DOHH2 (cell line): ENCODE measurements around the gene SARM1.

Experiments
- H3F3A ChIP-seq: fragments of 200-600 bp; sonication (generic), shearing (Covaris generic); 2 replicates; pipeline ENCODE4 v1.6.0; 2016; ENCODE audit warnings: antibody characterized with exemption, mild to moderate bottlenecking; ENCODE audit not compliant: control insufficient read depth, insufficient read depth
- H3K27ac ChIP-seq: fragments of 200-600 bp; sonication (generic); 2 replicates; pipeline ENCODE4 v1.5.1; 2014; ENCODE audit warnings: low read depth, mild to moderate bottlenecking, low read length, moderate library complexity
- H3K27me3 ChIP-seq: fragments of 200-600 bp; sonication (generic); 2 replicates; pipeline ENCODE4 v1.6.1; 2014; ENCODE audit warnings: mild to moderate bottlenecking, low read length, mixed read lengths; ENCODE audit not compliant: control insufficient read depth
- H3K36me3 ChIP-seq: fragments of 200-600 bp; sonication (generic); 2 replicates; pipeline ENCODE4 v1.6.1; 2014; ENCODE audit warnings: mild to moderate bottlenecking, low read length, moderate library complexity, mixed read lengths; ENCODE audit not compliant: control insufficient read depth
- H3K4me1 ChIP-seq: fragments of 200-600 bp; sonication (generic); 2 replicates; pipeline ENCODE4 v1.6.1; 2014; ENCODE audit warnings: mild to moderate bottlenecking, low read length, mixed read lengths; ENCODE audit not compliant: control insufficient read depth
- H3K4me2 ChIP-seq: fragments of 200-600 bp; sonication (generic); 2 replicates; pipeline ENCODE4 v1.6.0; 2014; ENCODE audit warnings: mild to moderate bottlenecking, low read length, moderate library complexity
- H3K4me3 ChIP-seq: fragments of 200-600 bp; sonication (generic); 2 replicates; pipeline ENCODE4 v1.5.1; 2014; ENCODE audit warnings: mild to moderate bottlenecking, low read length, mixed read lengths
- H3K79me2 ChIP-seq: fragments of 200-600 bp; sonication (generic); 2 replicates; pipeline ENCODE4 v1.6.1; 2014; ENCODE audit warnings: mild to moderate bottlenecking, low read length, mixed read lengths; ENCODE audit not compliant: control insufficient read depth
- H3K9me2 ChIP-seq: fragments of 200-600 bp; sonication (generic); replicated peaks from 2 replicates; pipeline ENCODE4 v1.6.1; 2014; ENCODE audit warnings: mild to moderate bottlenecking, low read length, mixed read lengths; ENCODE audit not compliant: control insufficient read depth
- H3K9me3 ChIP-seq: fragments of 200-600 bp; sonication (generic); 2 replicates; pipeline ENCODE4 v1.6.1; 2014; ENCODE audit warnings: antibody characterized with exemption, low read length, mixed read lengths; ENCODE audit not compliant: control insufficient read depth, insufficient read depth
- H4K20me1 ChIP-seq: fragments of 200-600 bp; sonication (generic); 2 replicates; pipeline ENCODE4 v1.6.0; 2014; ENCODE audit warnings: low read depth, mild to moderate bottlenecking, antibody characterized with exemption, low read length, moderate library complexity; ENCODE audit not compliant: control insufficient read depth, insufficient read depth
- CTCF ChIP-seq: fragments of 200-600 bp; sonication (generic); IDR thresholded peaks from one replicate; pipeline ENCODE4 v1.5.1; 2014; ENCODE audit warnings: antibody characterized with exemption, mild to moderate bottlenecking, low read depth, low read length; ENCODE audit not compliant: poor library complexity, severe bottlenecking
- EZH2phosphoT487 ChIP-seq: fragments of 200-600 bp; sonication (generic); IDR thresholded peaks from 2 replicates; pipeline ENCODE4 v1.6.1; 2017; ENCODE audit warnings: borderline replicate concordance, mild to moderate bottlenecking, antibody characterized with exemption, low read length, moderate library complexity, mixed read lengths

The SARM1 gene

GRCh38 chr17:28326114-28326513 lies 45.4 kb upstream of the SARM1 start:
- peaks cover 76% of the 10 kb centered on the region for H3K36me3 ChIP-seq
- TF ChIP-seq EZH2phosphoT487: no peak
- no peak for TF ChIP-seq CTCF

GRCh38 chr17:28327031-28327607 lies 44.4 kb upstream of the SARM1 start:
- TF ChIP-seq EZH2phosphoT487: no peak
- no peaks in the 10 kb centered on the region for H3K27me3 ChIP-seq
- H3K9me2 ChIP-seq: no peaks in the 10 kb centered on the region
- no peaks in the 10 kb centered on the region for H3K9me3 ChIP-seq
- H3K36me3 ChIP-seq: peaks cover 66% of the 10 kb centered on the region
- H4K20me1 ChIP-seq: peaks cover 22% of the 10 kb centered on the region
- H3K79me2 ChIP-seq: peaks cover 55% of the 10 kb centered on the region
- H3K27ac ChIP-seq: no peak overlapping the region
- H3K4me3 ChIP-seq: no peak overlapping the region
- H3F3A ChIP-seq: peaks cover 24% of the 10 kb centered on the region
- no peak overlapping the region for H3K4me2 ChIP-seq
- peaks cover 29% of the 10 kb centered on the region for H3K4me1 ChIP-seq

More at GRCh38 chr17:28326114-28326513, 45.4 kb upstream of the SARM1 start:
- Histone ChIP-seq H3F3A (peaks cover 24% of the 10 kb centered on the region), H3K4me3 (no peak overlapping the region), H3K9me3 (no peaks in the 10 kb centered on the region), H3K9me2 (no peaks in the 10 kb centered on the region), H3K27me3 (no peaks in the 10 kb centered on the region), H3K79me2 (peaks cover 65% of the 10 kb centered on the region), H3K4me2 (no peak overlapping the region), H3K4me1 (peaks cover 38% of the 10 kb centered on the region), H4K20me1 (peaks cover 30% of the 10 kb centered on the region), H3K27ac (no peak overlapping the region)

- H3K4me1 ChIP-seq: peaks cover 23% of the 10 kb centered on the region
- H4K20me1 ChIP-seq: peaks cover 18% of the 10 kb centered on the region
- no peaks in the 10 kb centered on the region for H3K27me3 ChIP-seq
- H3K4me3 ChIP-seq: no peak overlapping the region
- H3K27ac ChIP-seq: no peak overlapping the region
- H3K36me3 ChIP-seq: peaks cover 61% of the 10 kb centered on the region
- peaks cover 49% of the 10 kb centered on the region for H3K79me2 ChIP-seq
- no peak overlapping the region for H3K4me2 ChIP-seq
- TF ChIP-seq EZH2phosphoT487 (no peak), CTCF (peak; percentile 10)
- H3F3A ChIP-seq: peaks cover 24% of the 10 kb centered on the region
- H3K9me3 ChIP-seq: no peaks in the 10 kb centered on the region
- no peaks in the 10 kb centered on the region for H3K9me2 ChIP-seq
Observed at GRCh38 chr17:28327709-28328108, 43.8 kb upstream of the SARM1 start.

- Histone ChIP-seq H3K4me3 (no peak overlapping the region), H3K27ac (no peak overlapping the region), H3K79me2 (peaks cover 43% of the 10 kb centered on the region), H3F3A (peaks cover 24% of the 10 kb centered on the region), H3K27me3 (no peaks in the 10 kb centered on the region), H3K4me1 (peaks cover 17% of the 10 kb centered on the region), H4K20me1 (peaks cover 13% of the 10 kb centered on the region), H3K9me2 (no peaks in the 10 kb centered on the region), H3K9me3 (no peaks in the 10 kb centered on the region), H3K4me2 (no peak overlapping the region), H3K36me3 (peaks cover 56% of the 10 kb centered on the region)
- TF ChIP-seq EZH2phosphoT487 (no peak), CTCF (no peak)
Observed at GRCh38 chr17:28328325-28328724, 43.2 kb upstream of the SARM1 start.
